K562 (cell line): ENCODE measurements around the gene SKIDA1. TPM values are rescaled to one million over a fixed set of nuclear protein-coding genes. Genes with fewer than 3 reads are reported as not detected.

ENCODE experiments used
- ARID1B ChIP-seq: fragments of 450-650 bp; IDR thresholded peaks from 2 replicates; pipeline ENCODE4 v1.6.1; 2016; ENCODE audit warnings: antibody characterized with exemption, mild to moderate bottlenecking, inconsistent platforms
- BHLHE40 ChIP-seq: IDR thresholded peaks from 2 replicates; pipeline ENCODE4 v1.6.1; 2011; ENCODE audit warnings: low read length, improper control_type of control experiment
- BRD9 ChIP-seq: fragments of 450-650 bp; IDR thresholded peaks from 2 replicates; pipeline ENCODE4 v1.6.1; 2018; ENCODE audit warnings: low read depth; ENCODE audit not compliant: partially characterized antibody
- CCAR2 ChIP-seq: fragments of 200-400 bp; formaldehyde crosslinking; IDR thresholded peaks from 2 replicates; pipeline ENCODE4 v1.6.1; 2017; ENCODE audit warnings: mild to moderate bottlenecking, low read depth, low read length
- CGGBP1 ChIP-seq: fragments of 250-450 bp; sonication (Bioruptor Pico); IDR thresholded peaks from 2 replicates; pipeline ENCODE4 v1.9.0; 2021; ENCODE audit warnings: mild to moderate bottlenecking
- FOXP1 ChIP-seq: sonication (generic); formaldehyde crosslinking; IDR thresholded peaks from 2 replicates; pipeline ENCODE4 v1.8.0; 2022; ENCODE audit warnings: mild to moderate bottlenecking, missing genetic modification reagents
- GTF2A2 ChIP-seq: IDR thresholded peaks from 2 replicates; pipeline ENCODE4 v1.6.1; 2016; ENCODE audit warnings: mild to moderate bottlenecking, missing genetic modification characterization, missing compliant biosample characterization
- HDAC6 ChIP-seq: IDR thresholded peaks from 2 replicates; pipeline ENCODE4 v1.6.1; 2012; ENCODE audit warnings: low read depth, mild to moderate bottlenecking, control low read depth, inconsistent platforms, low read length, moderate library complexity
- ILF3 ChIP-seq: fragments of 450-650 bp; IDR thresholded peaks from 2 replicates; pipeline ENCODE4 v1.6.1; 2018; ENCODE audit warnings: antibody characterized with exemption, mild to moderate bottlenecking, moderate library complexity, borderline replicate concordance
- KAT7 ChIP-seq: sonication (generic); formaldehyde crosslinking; IDR thresholded peaks from 2 replicates; pipeline ENCODE4 v1.8.0; 2022; ENCODE audit warnings: missing genetic modification reagents, mild to moderate bottlenecking, borderline replicate concordance
- MEF2A ChIP-seq: IDR thresholded peaks from 2 replicates; pipeline ENCODE4 v1.6.1; 2011; ENCODE audit warnings: low read depth, mild to moderate bottlenecking, low read length, moderate library complexity; ENCODE audit not compliant: control insufficient read depth
- NCOA4 ChIP-seq: fragments of 450-650 bp; IDR thresholded peaks from 2 replicates; pipeline ENCODE4 v1.6.1; 2018; ENCODE audit warnings: mild to moderate bottlenecking; ENCODE audit not compliant: partially characterized antibody
- NFATC3 ChIP-seq: fragments of 450-650 bp; IDR thresholded peaks from 2 replicates; pipeline ENCODE4 v1.6.1; 2017; ENCODE audit warnings: mild to moderate bottlenecking
- RB1 ChIP-seq: fragments of 450-650 bp; IDR thresholded peaks from 2 replicates; pipeline ENCODE4 v1.6.1; 2017; ENCODE audit warnings: low read depth, mild to moderate bottlenecking
- SETDB1 ChIP-seq: IDR thresholded peaks from one replicate; pipeline ENCODE4 v1.6.1; 2012; ENCODE audit warnings: low read length, control low read depth, inconsistent platforms
- SLC30A9 ChIP-seq: fragments of 250-450 bp; sonication (Bioruptor Pico); IDR thresholded peaks from 2 replicates; pipeline ENCODE4 v1.8.0; 2022; ENCODE audit warnings: mild to moderate bottlenecking, moderate library complexity
- TCF15 ChIP-seq: fragments of 250-450 bp; sonication (Bioruptor Pico); IDR thresholded peaks from 2 replicates; pipeline ENCODE4 v1.8.0; 2022; ENCODE audit warnings: moderate library complexity, mild to moderate bottlenecking, inconsistent platforms
- TCF3 ChIP-seq: sonication (generic); formaldehyde crosslinking; IDR thresholded peaks from 2 replicates; pipeline ENCODE4 v1.4.0; 2020; ENCODE audit warnings: mild to moderate bottlenecking, missing genetic modification reagents
- TEAD2 ChIP-seq: fragments of 450-650 bp; IDR thresholded peaks from 2 replicates; pipeline ENCODE4 v1.6.1; 2016; ENCODE audit warnings: missing genetic modification characterization, control low read depth, missing compliant biosample characterization
- THAP7 ChIP-seq: fragments of 250-450 bp; sonication (Bioruptor Pico); IDR thresholded peaks from 2 replicates; pipeline ENCODE4 v1.5.0; 2021
- THRAP3 ChIP-seq: fragments of 450-650 bp; IDR thresholded peaks from 2 replicates; pipeline ENCODE4 v1.6.1; 2016; ENCODE audit warnings: mild to moderate bottlenecking, inconsistent platforms, borderline replicate concordance
- ZBTB11 ChIP-seq, 3 experiments: fragments of 200-800 bp in 1 of 3; fragments of 250-450 bp in 1 of 3; fragments of 450-650 bp in 1 of 3; sonication (Bioruptor Pico) in 1 of 3; sonication (Bioruptor generic) in 1 of 3; formaldehyde crosslinking in 1 of 3; IDR thresholded peaks; 2 replicates each; pipeline versions ENCODE4 v1.6.1 to v1.8.0; 2016 to 2022; ENCODE audit warnings: mild to moderate bottlenecking in 2 of 3, missing genetic modification characterization in 2 of 3, missing compliant biosample characterization in 1 of 3, moderate library complexity in 1 of 3
- ZEB2 ChIP-seq: fragments of 450-650 bp; IDR thresholded peaks from 2 replicates; pipeline ENCODE4 v1.6.1; 2016
- ZNF174 ChIP-seq: fragments of 250-450 bp; sonication (Bioruptor Pico); IDR thresholded peaks from 2 replicates; pipeline ENCODE4 v1.4.0; 2020; ENCODE audit warnings: mild to moderate bottlenecking
- ZNF507 ChIP-seq: conservative IDR thresholded peaks from 2 replicates; pipeline ENCODE4 v1.6.1; 2017; ENCODE audit warnings: missing genetic modification characterization, missing compliant biosample characterization
- ZNF75A ChIP-seq: fragments of 450-650 bp; formaldehyde crosslinking; IDR thresholded peaks from 2 replicates; pipeline ENCODE4 v1.4.0; 2020; ENCODE audit warnings: mild to moderate bottlenecking
- polyA plus RNA-seq, 8 experiments: library from polyadenylated mRNA; depleted of rRNA in 4 of 8; stranded (reverse) in 5 of 8; unstranded in 3 of 8; fragments of >200 nt; fragmentation: Nextera tagmentation in 2 of 8; fragmentation: Illumina TruSeq in 1 of 8; extraction: Ambion mirVana in 2 of 8; extraction: Trizol in 1 of 8; gene quantifications; 2 replicates each; pipeline versions ENCODE4 v1.2.1 to v1.2.3, GENCODE V29; 2011 to 2014; ENCODE audit warnings: inconsistent platforms in 1 of 8, missing spikeins in 1 of 8
- total RNA-seq, 7 experiments: library from RNA; depleted of rRNA in 6 of 7; stranded (reverse); fragments of >200 nt in 6 of 7; fragmentation: Illumina TruSeq in 2 of 7; extraction: Trizol in 2 of 7; gene quantifications; 2 replicates each; pipeline versions ENCODE4 v1.2.1 to v1.2.3, GENCODE V29; 2011 to 2021; ENCODE audit warnings: low replicate concordance in 1 of 7

SKIDA1 gene
- total and polyA plus RNA-seq, 9 of the 15 experiments (the other 6 are each of a cell fraction or from before 2014, with no cell fraction given) = 0.05 to 1.1 (median 0.42) TPM

- TF ChIP-seq ZBTB11 (CRISPR knock-in tag; IDR thresholded peaks at IDR 0.05) (peak in 1 of 3 experiments; percentile 57; a peak in 2 of 6 replicates), TCF15 (CRISPR knock-in tag) (no peak), RB1 (peak; percentile 12), MEF2A (no peak), ZNF507 (tag) (no peak), HDAC6 (no peak), KAT7 (CRISPR knock-in tag) (no peak), TCF3 (CRISPR knock-in tag) (peak; percentile 15; the same call in 1 of the 2 replicates), ZNF75A (CRISPR knock-in tag) (no peak), NFATC3 (no peak), SLC30A9 (CRISPR knock-in tag) (no peak), ZNF174 (no peak), BHLHE40 (peak; percentile 95), CGGBP1 (CRISPR knock-in tag) (no peak), FOXP1 (peak; percentile 91), ARID1B (peak; percentile 69), BRD9 (peak; percentile 86), THAP7 (CRISPR knock-in tag) (no peak), NCOA4 (no peak), CCAR2 (no peak), TEAD2 (tag) (no peak), ZEB2 (peak; percentile 72; the same call in 1 of the 2 replicates), ILF3 (no peak), SETDB1 (no peak), THRAP3 (0 out of 2 replicates have a peak, but pooled peaks have one; percentile 55), GTF2A2 (no peak)
Measured at GRCh38 chr10:21525367-21526187, at the start of gene SKIDA1 (continued).
